ENCODE measurements around the gene RORC.
"Not testable (repeated sequence)": the region's sequence is repeated elsewhere in the genome, so short reads cannot be mapped to it uniquely, and the experiment has no call there.

The RORC gene

DNA sequence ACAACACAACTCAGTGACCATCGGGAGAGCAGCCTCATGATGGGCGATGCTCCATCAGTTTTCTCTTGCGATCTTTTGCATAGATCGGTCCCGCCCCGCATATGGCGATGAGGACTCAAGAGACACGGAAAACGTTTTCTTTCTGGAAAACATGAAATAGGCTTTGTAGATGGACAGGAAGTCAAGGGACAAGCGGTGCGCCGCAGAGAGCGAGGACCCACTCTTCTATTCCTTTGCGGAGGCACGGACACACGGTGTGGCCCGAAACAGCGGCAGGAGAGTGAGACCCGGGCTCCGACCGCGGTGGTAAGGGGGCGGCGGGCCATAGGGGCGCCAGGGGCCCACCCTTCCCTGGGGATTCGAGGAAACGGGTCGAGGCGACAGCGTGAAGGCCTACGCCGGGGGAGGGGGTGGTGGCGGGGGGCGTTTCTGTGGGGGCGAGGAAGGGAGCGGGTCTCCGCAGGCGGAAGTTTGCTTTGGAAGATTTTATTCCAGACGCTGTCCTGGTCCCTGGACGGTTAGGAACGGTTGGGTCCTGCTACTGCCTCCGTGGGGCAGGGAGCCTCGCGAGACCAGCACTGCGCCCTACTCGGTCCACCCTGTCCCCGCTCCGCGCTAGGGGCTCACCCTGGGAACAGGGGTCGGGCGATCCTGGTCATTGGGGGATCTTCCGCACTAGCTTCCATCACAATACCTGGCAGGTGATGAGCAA, 40.5 kb downstream of the RORC start:
- H3K4me3 ChIP-seq, result peak overlapping the region; percentile 79
- DNase-seq (ENCODE audit: low spot score), result no peak
- peak overlapping the region; percentile 7 to 73 for H3K27ac ChIP-seq
- TF ChIP-seq, protein P1, sequence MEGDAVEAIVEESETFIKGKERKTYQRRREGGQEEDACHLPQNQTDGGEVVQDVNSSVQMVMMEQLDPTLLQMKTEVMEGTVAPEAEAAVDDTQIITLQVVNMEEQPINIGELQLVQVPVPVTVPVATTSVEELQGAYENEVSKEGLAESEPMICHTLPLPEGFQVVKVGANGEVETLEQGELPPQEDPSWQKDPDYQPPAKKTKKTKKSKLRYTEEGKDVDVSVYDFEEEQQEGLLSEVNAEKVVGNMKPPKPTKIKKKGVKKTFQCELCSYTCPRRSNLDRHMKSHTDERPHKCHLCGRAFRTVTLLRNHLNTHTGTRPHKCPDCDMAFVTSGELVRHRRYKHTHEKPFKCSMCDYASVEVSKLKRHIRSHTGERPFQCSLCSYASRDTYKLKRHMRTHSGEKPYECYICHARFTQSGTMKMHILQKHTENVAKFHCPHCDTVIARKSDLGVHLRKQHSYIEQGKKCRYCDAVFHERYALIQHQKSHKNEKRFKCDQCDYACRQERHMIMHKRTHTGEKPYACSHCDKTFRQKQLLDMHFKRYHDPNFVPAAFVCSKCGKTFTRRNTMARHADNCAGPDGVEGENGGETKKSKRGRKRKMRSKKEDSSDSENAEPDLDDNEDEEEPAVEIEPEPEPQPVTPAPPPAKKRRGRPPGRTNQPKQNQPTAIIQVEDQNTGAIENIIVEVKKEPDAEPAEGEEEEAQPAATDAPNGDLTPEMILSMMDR (IDR thresholded peaks at IDR 0.05), result no peak

DNA sequence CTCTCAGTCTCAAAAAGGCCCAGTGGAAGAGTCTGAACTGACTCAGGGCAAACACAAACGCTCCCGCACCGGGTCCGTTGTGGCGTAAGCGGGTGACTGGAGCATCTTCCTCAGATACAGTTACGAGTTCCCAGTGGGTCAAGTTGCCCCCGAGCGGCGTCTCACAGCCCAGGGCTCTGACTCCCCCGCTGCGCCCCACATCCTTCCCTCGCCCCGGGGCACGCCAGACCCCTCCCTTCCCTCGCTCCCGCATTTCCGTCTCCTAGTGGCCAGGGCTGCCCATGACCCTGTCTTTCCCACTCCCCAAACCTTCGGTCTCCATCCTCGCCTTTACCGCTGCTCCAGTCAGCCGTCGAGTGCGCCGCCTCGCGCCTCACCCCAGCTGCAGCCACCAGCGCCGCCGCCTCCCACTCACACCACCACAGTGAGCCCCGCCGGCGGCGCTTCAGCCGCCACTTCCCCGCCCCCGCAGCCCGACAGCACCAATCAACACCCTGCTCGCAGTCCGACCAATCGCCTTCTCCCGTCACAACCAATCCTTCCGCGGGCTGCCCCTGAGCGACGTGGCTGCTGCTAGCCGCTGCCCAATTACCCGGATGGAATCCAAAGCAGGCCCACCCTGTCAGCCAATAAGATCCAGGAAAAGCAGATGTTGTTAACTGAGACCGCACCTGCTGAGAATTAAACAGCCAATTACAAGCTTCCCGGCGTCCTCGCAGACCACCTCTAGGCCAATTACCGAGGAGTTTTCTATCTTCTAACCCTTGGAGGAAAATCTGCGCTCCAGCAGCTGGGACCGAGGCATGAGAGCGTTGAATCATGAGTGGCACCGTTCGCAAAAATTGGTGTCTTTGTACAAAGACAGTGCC, 41.3 kb downstream of the RORC start, which contains the start of gene TDRKH:
Gene TDRKH (minus strand): TSS at position 430 of the 869 bp plus-strand sequence. CDS start 7,478 bp downstream, outside the sequence.
- Histone ChIP-seq H3K27ac (peak within 1 kb of the TSS; percentile 43 to 73), H3K4me3 (peak within 1 kb of the TSS; percentile 79)
- peak; percentile 99 for DNase-seq (ENCODE audit: low spot score)
- TF ChIP-seq, protein P1 (IDR thresholded peaks at IDR 0.05), result no peak

DNA sequence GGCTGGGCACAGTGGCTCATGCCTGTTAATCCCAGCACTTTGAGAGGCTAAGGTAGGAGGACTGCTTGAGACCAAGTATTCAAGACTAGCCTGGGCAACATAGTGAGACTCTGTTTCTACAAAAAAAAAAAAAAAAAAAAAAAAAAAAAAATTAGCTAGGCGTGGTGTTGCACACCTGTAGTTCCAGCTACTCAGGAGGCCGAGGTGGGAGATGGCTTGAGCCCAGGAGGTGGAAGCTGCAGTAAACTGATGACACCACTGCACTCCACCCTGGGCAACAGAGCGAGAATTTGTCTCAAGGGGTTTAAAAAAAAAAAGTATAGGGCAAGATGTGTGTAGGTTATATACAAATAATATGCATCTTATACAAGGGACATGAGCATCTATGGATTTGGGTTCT, 43.9 kb downstream of the RORC start:
- H3K27ac ChIP-seq, result no peak overlapping the region
- no peak for DNase-seq (ENCODE audit: low spot score)
- no peak overlapping the region for H3K4me3 ChIP-seq
- TF ChIP-seq, protein P1 (IDR thresholded peaks at IDR 0.05), result no peak

DNA sequence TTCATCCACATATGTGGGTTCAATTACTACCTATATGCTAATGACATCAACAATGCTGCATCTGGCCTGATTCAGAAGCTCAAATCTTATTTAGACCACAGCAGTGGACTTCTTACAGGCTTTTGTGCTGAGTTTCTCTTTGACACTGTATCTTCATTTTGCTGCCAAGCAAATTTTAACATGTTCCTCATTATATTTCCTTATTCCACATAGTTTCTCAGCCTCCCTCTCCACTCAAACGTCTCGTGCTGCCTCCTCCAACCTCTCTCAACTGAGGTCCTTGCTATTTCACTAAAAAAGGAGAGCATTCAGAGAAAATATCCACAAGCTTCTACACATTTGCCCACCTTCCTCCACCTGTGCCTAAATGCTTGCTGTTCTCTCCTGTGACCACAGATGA, 47.8 kb downstream of the RORC start:
- DNase-seq (ENCODE audit: low spot score), result no peak
- Histone ChIP-seq H3K4me3 (no peak overlapping the region), H3K27ac (peak overlapping the region in 1 of 2 donors; percentile 46)
- TF ChIP-seq, protein P1 (IDR thresholded peaks at IDR 0.05), result no peak

DNA sequence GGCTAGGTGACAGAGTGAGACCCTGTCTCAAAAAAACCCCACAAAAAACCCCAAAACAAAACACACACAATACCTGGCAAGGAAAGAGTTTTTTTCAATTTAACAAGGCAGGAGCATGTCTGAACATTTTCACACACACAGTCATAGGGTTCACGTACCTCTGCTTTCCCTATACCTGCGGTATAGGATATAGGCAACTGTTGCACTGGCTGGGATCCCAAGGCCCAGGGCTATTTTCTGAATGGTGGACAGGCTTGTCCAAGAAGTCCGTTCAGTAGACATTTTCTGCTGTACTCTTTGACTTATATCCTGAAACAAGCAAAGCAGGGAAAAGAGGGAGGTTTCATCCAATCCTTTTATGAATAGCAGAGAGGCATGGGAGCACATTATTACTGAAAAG, 48.9 kb downstream of the RORC start:
- TF ChIP-seq, protein P1 (IDR thresholded peaks at IDR 0.05), result no peak
- Histone ChIP-seq H3K27ac (no peak overlapping the region), H3K4me3 (no peak overlapping the region)
- no peak for DNase-seq (ENCODE audit: low spot score)

DNA sequence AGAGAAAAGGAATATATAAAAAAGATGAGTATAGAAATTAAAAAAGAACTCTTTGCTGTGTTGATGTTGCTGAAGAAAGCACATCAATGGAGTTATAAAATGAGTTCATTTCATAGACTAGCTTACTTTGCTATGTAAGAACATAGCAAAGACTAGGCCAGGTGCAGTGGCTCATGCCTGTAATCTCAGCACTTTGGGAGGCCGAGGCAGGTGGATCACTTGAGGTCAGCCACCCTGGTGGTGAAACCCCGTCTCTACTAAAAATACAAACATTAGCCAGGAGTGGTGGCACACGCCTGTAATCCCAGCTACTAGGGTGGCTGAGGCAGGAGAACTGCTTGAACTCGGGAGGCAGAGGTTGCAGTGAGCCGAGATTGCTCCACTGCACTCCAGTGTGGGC, 49.6 kb downstream of the RORC start:
- H3K27ac ChIP-seq; H3K4me3 ChIP-seq; DNase-seq (ENCODE audit: low spot score): not testable (repeated sequence)

DNA sequence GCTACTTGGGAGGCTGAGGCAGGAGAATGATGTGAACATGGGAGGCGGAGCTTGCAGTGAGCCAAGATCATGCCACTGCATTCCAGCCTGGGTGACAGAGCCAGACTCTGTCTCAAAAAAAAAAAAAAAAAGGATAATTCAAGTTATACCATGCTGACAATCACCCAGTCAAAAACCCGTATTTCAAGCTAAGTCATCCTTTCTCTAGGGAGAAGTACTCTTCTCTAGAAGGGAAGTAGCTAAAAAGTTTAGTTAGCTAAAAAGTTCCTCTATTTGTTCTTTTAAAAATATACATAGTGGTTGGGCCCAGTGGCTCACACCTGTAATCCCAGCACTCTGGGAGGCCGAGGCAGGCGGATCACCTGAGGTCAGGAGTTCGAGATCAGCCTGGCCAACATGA, 50.9 kb downstream of the RORC start:
- H3K4me3 ChIP-seq; DNase-seq (ENCODE audit: low spot score); H3K27ac ChIP-seq: not testable (repeated sequence)

DNA sequence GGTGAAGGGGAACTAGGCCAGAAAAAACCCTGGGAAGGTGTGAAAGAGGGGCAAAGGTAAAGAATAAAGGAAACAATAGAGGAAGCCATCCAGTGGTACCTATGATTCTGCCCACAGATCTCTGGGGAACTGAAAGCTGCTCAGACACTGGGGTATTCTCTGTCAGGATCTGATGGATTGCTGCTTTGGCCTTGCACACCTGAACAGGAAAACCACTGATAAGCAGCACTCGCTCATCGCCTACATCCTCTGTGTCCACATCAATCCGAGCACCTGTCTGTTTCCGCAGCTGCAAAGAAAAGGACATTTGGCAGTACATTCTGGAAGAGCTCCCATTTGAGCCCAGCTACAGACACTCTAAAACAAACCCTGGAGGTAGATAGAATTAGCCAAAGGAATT, 51.8 kb downstream of the RORC start:
- Histone ChIP-seq H3K27ac (no peak overlapping the region), H3K4me3 (no peak overlapping the region)
- TF ChIP-seq, protein P1 (IDR thresholded peaks at IDR 0.05), result no peak
- DNase-seq (ENCODE audit: low spot score), result no peak

All from coronary artery (tissue), 2 donors.